Liver (tissue), 9 donors: Measurements from ENCODE around the gene TMEM107. TPM values are rescaled to one million over a fixed set of nuclear protein-coding genes. Genes with fewer than 3 reads are reported as not detected.
A peak's percentile ranks its signal among the peaks of the same experiment; 100 is the strongest.

Experiments
- DNase-seq: peaks from one replicate; pipeline ENCODE4 v3.0.0-alpha.2; 2017; ENCODE audit warnings: low spot score
- H3K27ac ChIP-seq, 2 donors: one replicate each; pipeline ENCODE4 v1.7.0; 2013; ENCODE audit warnings: inconsistent platforms in 2 of 2, low read length in 2 of 2, control low read depth in 1 of 2, low read depth in 1 of 2, mild to moderate bottlenecking in 1 of 2
- H3K27me3 ChIP-seq, 4 donors: one replicate each; pipeline versions ENCODE4 v1.6.1 to v1.7.0; 2013; ENCODE audit warnings: low read length in 3 of 4, inconsistent platforms in 1 of 4, mild to moderate bottlenecking in 1 of 4, moderate library complexity in 1 of 4; ENCODE audit not compliant: control insufficient read depth in 4 of 4, insufficient read depth in 4 of 4
- H3K36me3 ChIP-seq, 4 donors: one replicate each; pipeline versions ENCODE4 v1.6.1 to v1.7.0; 2013; ENCODE audit warnings: low read length in 3 of 4, mild to moderate bottlenecking in 3 of 4, low read depth in 1 of 4, moderate library complexity in 1 of 4; ENCODE audit not compliant: control insufficient read depth in 4 of 4, insufficient read depth in 3 of 4
- H3K4me1 ChIP-seq, 4 donors: one replicate each; pipeline versions ENCODE4 v1.6.1 to v1.7.0; 2013; ENCODE audit warnings: low read length in 3 of 4, mild to moderate bottlenecking in 3 of 4, moderate library complexity in 1 of 4; ENCODE audit not compliant: control insufficient read depth in 4 of 4, insufficient read depth in 4 of 4
- H3K4me3 ChIP-seq, 3 donors: one replicate each; pipeline versions ENCODE4 v1.6.1 to v1.7.0; 2013; ENCODE audit warnings: low read length in 3 of 3, control low read depth in 1 of 3, low read depth in 1 of 3, mild to moderate bottlenecking in 1 of 3
- H3K9ac ChIP-seq, 2 donors: one replicate each; pipeline ENCODE4 v1.7.0; 2013; ENCODE audit warnings: low read length in 2 of 2, mild to moderate bottlenecking in 2 of 2, moderate library complexity in 2 of 2, control low read depth in 1 of 2, low read depth in 1 of 2
- H3K9me3 ChIP-seq, 4 donors: one replicate each; pipeline versions ENCODE4 v1.6.1 to v1.7.0; 2013; ENCODE audit warnings: low read length in 3 of 4; ENCODE audit not compliant: control insufficient read depth in 4 of 4
- ATF3 ChIP-seq: IDR thresholded peaks from 2 replicates; pipeline ENCODE4 v1.6.1; 2016; ENCODE audit warnings: antibody characterized with exemption
- CTCF ChIP-seq: fragments of 150-350 bp; IDR thresholded peaks from 2 replicates; pipeline ENCODE4 v1.5.1; 2017; ENCODE audit warnings: improper control_type of control experiment, low read depth, low read length; ENCODE audit not compliant: missing input control
- EGR1 ChIP-seq, 2 donors: IDR thresholded peaks; 2 replicates each; pipeline ENCODE4 v1.6.1; 2016 to 2018; ENCODE audit warnings: antibody characterized with exemption in 2 of 2, low read depth in 2 of 2
- FOXA1 ChIP-seq: IDR thresholded peaks from 2 replicates; pipeline ENCODE4 v1.6.1; 2016; ENCODE audit warnings: antibody characterized with exemption
- FOXA2 ChIP-seq: IDR thresholded peaks from 2 replicates; pipeline ENCODE4 v1.6.1; 2016; ENCODE audit warnings: antibody characterized with exemption
- GABPA ChIP-seq, 2 donors: IDR thresholded peaks in 1 of 2; conservative IDR thresholded peaks in 1 of 2; 2 replicates each; pipeline ENCODE4 v1.6.1; 2016; ENCODE audit warnings: antibody characterized with exemption in 2 of 2, mild to moderate bottlenecking in 1 of 2, moderate library complexity in 1 of 2
- HNF4A ChIP-seq, 2 donors: conservative IDR thresholded peaks; 2 replicates each; pipeline ENCODE4 v1.6.1; 2016; ENCODE audit warnings: antibody characterized with exemption in 2 of 2, mild to moderate bottlenecking in 2 of 2
- HNF4G ChIP-seq: IDR thresholded peaks from 2 replicates; pipeline ENCODE4 v1.6.1; 2016; ENCODE audit warnings: antibody characterized with exemption
- MAX ChIP-seq: IDR thresholded peaks from 2 replicates; pipeline ENCODE4 v1.6.1; 2016; ENCODE audit warnings: antibody characterized with exemption
- NR2F2 ChIP-seq: IDR thresholded peaks from 2 replicates; pipeline ENCODE4 v1.6.1; 2016; ENCODE audit warnings: antibody characterized with exemption
- RAD21 ChIP-seq, 2 donors: IDR thresholded peaks; 2 replicates each; pipeline ENCODE4 v1.6.1; 2016; ENCODE audit warnings: antibody characterized with exemption in 2 of 2, mild to moderate bottlenecking in 2 of 2
- REST ChIP-seq: IDR thresholded peaks from 2 replicates; pipeline ENCODE4 v1.6.1; 2016; ENCODE audit warnings: antibody characterized with exemption, mild to moderate bottlenecking
- RXRA ChIP-seq, 2 donors: IDR thresholded peaks; 2 replicates each; pipeline ENCODE4 v1.6.1; 2017 to 2018; ENCODE audit warnings: antibody characterized with exemption in 2 of 2, mild to moderate bottlenecking in 1 of 2
- TAF1 ChIP-seq: conservative IDR thresholded peaks from 2 replicates; pipeline ENCODE4 v1.6.1; 2016; ENCODE audit warnings: antibody characterized with exemption, mild to moderate bottlenecking
- YY1 ChIP-seq: IDR thresholded peaks from 2 replicates; pipeline ENCODE4 v1.6.1; 2016; ENCODE audit warnings: antibody characterized with exemption, mild to moderate bottlenecking
- WGBS: extraction: QIAGEN DNeasy Blood & Tissue Kit; methylation state at CpG from one replicate; pipeline ENCODE4 v1.1.7; 2013; 5-methylcytosine and 5-hydroxymethylcytosine counted together
- polyA plus RNA-seq, 2 donors: library from polyadenylated mRNA; stranded (reverse) in 1 of 2; unstranded in 1 of 2; fragments of 200-250 nt in 1 of 2; fragments of >200 nt in 1 of 2; fragmentation: Nextera tagmentation in 1 of 2; extraction: Ambion mirVana in 1 of 2; gene quantifications; one replicate each; pipeline versions ENCODE4 v1.2.1 to v1.2.3, GENCODE V29; 2013 to 2015
- total RNA-seq, 2 donors: library from RNA; depleted of rRNA; stranded (reverse); fragments of >200 nt; gene quantifications; one replicate each; pipeline ENCODE4 v1.2.3, GENCODE V29; 2014
- donor health status: healthy.
- donor health status: healthy.
- donor health status: healthy.
- donor health status: healthy.
- donor health status: healthy.

TMEM107 gene
- total and polyA plus RNA-seq, 4 donors = 3.0 to 8.4 (median 4.2) TPM

- H3K27me3 ChIP-seq = no peaks in the 10 kb centered on the region
- H3K4me3 ChIP-seq = no peak overlapping the region
- peaks cover 0 to 9% (median 0%) of the 10 kb centered on the region in 4 donors for H3K4me1 ChIP-seq
- DNase-seq = no peak
- no peaks in the 10 kb centered on the region for H3K9me3 ChIP-seq
- peak in 1 of 2 donors; percentile 18 for TF ChIP-seq RXRA (IDR thresholded peaks at IDR 0.05)
- TF ChIP-seq EGR1 (IDR thresholded peaks at IDR 0.05; ENCODE audit: low read depth in 2 of 2) = no peak
- 92% methylated on average over 11 of the region's 11 CpGs for WGBS
- peaks cover 32 to 64% (median 63%) of the 10 kb centered on the region in 4 donors for H3K36me3 ChIP-seq
- no peak overlapping the region for H3K27ac ChIP-seq
- no peak overlapping the region for H3K9ac ChIP-seq
These were observed 34.4 kb downstream of the TMEM107 start for GRCh38 chr17:8141741-8142140.

- Histone ChIP-seq H3K27ac (no peak overlapping the region), H3K9ac (no peak overlapping the region)
These were observed 35.1 kb downstream of the TMEM107 start for GRCh38 chr17:8141045-8141444.

GRCh38 chr17:8140065-8141029, 35.8 kb downstream of the TMEM107 start:
- no peak for DNase-seq
- Histone ChIP-seq H3K9ac (no peak overlapping the region), H3K27ac (no peak overlapping the region), H3K4me3 (no peak overlapping the region), H3K4me1 (peaks cover 0 to 9% (median 0%) of the 10 kb centered on the region in 4 donors), H3K36me3 (peaks cover 21 to 51% (median 50%) of the 10 kb centered on the region in 4 donors), H3K27me3 (no peaks in the 10 kb centered on the region), H3K9me3 (no peaks in the 10 kb centered on the region)
- TF ChIP-seq NR2F2 = no peak
- TF ChIP-seq ATF3 = no peak
- no peak for TF ChIP-seq RXRA (IDR thresholded peaks at IDR 0.05)
- TF ChIP-seq HNF4A (conservative IDR thresholded peaks at IDR 0.05) = no peak
- TF ChIP-seq FOXA1 = no peak
- no peak for TF ChIP-seq GABPA (IDR thresholded peaks at IDR 0.05 in 1 of 2, conservative IDR thresholded peaks at IDR 0.05 in 1 of 2)
- no peak for TF ChIP-seq FOXA2
- TF ChIP-seq REST = no peak
- no peak for TF ChIP-seq RAD21 (IDR thresholded peaks at IDR 0.05)
- no peak for TF ChIP-seq HNF4G
- no peak for TF ChIP-seq TAF1
- WGBS = 81% methylated on average over 18 of the region's 18 CpGs

More at GRCh38 chr17:8141045-8141444, 35.1 kb downstream of the TMEM107 start:
- Histone ChIP-seq H3K36me3 (peaks cover 25 to 57% (median 56%) of the 10 kb centered on the region in 4 donors), H3K27me3 (no peaks in the 10 kb centered on the region), H3K4me1 (peaks cover 0 to 9% (median 0%) of the 10 kb centered on the region in 4 donors), H3K4me3 (no peak overlapping the region), H3K9me3 (no peaks in the 10 kb centered on the region)
- TF ChIP-seq HNF4G (no peak), CTCF (no peak), MAX (no peak), HNF4A (conservative IDR thresholded peaks at IDR 0.05) (no peak), RXRA (IDR thresholded peaks at IDR 0.05) (no peak), FOXA2 (no peak), YY1 (no peak), ATF3 (no peak), FOXA1 (no peak)
- 97% methylated on average over 7 of the region's 7 CpGs for WGBS
- no peak for DNase-seq
